ENCODE results near the gene ESCO1. TPM values are rescaled to one million over a fixed set of nuclear protein-coding genes. Genes with fewer than 3 reads are reported as not detected.

The ESCO1 gene
- total and polyA plus RNA-seq, 7 donors: 9.9 to 26.7 (median 13.4) TPM

GRCh38 chr18:21489119-21489750, 111.3 kb downstream of the ESCO1 start:
- Histone ChIP-seq H3K4me1 (peaks cover 20% of the 10 kb centered on the region), H3K9me3 (no peaks in the 10 kb centered on the region), H3K36me3 (ENCODE audit: insufficient read depth in 1 of 2, low read depth in 1 of 2) (no peaks in the 10 kb centered on the region), H3K4me3 (no peak overlapping the region), H3K27me3 (ENCODE audit: insufficient read depth in 3 of 3, low read length in 2 of 3) (no peaks in the 10 kb centered on the region), H3K27ac (peak overlapping the region; percentile 89)
- TF ChIP-seq, protein P1, sequence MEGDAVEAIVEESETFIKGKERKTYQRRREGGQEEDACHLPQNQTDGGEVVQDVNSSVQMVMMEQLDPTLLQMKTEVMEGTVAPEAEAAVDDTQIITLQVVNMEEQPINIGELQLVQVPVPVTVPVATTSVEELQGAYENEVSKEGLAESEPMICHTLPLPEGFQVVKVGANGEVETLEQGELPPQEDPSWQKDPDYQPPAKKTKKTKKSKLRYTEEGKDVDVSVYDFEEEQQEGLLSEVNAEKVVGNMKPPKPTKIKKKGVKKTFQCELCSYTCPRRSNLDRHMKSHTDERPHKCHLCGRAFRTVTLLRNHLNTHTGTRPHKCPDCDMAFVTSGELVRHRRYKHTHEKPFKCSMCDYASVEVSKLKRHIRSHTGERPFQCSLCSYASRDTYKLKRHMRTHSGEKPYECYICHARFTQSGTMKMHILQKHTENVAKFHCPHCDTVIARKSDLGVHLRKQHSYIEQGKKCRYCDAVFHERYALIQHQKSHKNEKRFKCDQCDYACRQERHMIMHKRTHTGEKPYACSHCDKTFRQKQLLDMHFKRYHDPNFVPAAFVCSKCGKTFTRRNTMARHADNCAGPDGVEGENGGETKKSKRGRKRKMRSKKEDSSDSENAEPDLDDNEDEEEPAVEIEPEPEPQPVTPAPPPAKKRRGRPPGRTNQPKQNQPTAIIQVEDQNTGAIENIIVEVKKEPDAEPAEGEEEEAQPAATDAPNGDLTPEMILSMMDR (IDR thresholded peaks at IDR 0.05): peak; percentile 74
- peak; percentile 48 to 78 (median 69) for ATAC-seq
- WGBS, 3 donors: 44 to 61% (median 47%) methylated on average over 6 of the region's 6 CpGs
- intact Hi-C loops (cut with DNase I): loop anchor here in 1 of 2 donors (10.0 kb wide), 1 partner anchor 466 kb away; no protein-coding TSS in a partner anchor
- DNase-seq: no peak

GRCh38 chr18:21486905-21487437, 113.5 kb downstream of the ESCO1 start:
- intact Hi-C loops (cut with DNase I): loop anchor here in 1 of 2 donors (10.0 kb wide), 1 partner anchor 468 kb away; no protein-coding TSS in a partner anchor
- DNase-seq: no peak
- 27 to 41% (median 28%) methylated on average over 3 of the region's 3 CpGs for WGBS, 3 donors

DNA sequence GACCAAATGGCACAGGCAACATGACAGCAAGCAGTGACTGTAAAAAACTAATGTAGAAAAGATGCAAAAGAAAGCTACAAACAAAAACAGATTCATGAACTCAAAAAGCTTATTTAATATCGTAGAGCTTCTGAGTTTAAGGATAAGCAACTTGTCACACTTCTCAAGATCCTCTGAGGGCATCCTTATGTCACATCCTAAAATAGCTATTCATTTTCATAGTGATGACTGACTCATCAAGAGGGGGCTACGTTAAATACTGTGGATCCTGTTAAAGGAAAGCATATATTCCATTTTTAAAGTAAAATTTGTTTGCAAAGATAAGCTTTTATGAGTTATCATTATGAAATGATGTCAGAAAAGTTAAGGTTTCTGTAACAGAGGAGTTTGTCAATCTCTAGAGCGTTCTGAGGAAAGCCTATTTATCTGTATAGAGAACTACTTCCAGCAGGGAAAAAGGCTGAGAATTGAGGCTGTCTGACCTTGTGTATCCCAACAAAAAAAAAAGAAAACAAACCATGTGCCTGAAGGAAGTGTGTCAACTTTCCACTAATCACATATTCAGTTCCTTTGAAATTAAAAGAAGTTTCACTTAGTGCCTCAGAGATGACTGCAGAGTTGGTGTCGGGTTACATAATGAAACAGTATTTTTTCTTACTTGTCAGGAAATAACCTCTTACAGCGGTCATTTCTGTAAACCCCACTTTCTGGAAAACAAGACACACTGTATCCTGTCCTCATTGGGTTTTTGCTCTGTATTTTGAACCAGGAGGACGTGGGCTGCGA, 115.5 kb downstream of the ESCO1 start:
- peaks cover 32% of the 10 kb centered on the region for H3K4me1 ChIP-seq
- peak overlapping the region; percentile 33 for H3K4me3 ChIP-seq
- DNase-seq (no peak), ATAC-seq (peak; percentile 56 to 76 (median 71))
- no peaks in the 10 kb centered on the region for H3K9me3 ChIP-seq
- intact Hi-C loops (cut with DNase I): loop anchor here in 1 of 2 donors (2.0 to 10.0 kb wide), 2 partner anchors 34 to 470 kb away; no protein-coding TSS in a partner anchor
- TF ChIP-seq, protein P1 (IDR thresholded peaks at IDR 0.05): no peak
- WGBS, 3 donors: 50 to 57% (median 52%) methylated on average over 7 of the region's 7 CpGs
- no peaks in the 10 kb centered on the region for H3K27me3 ChIP-seq (ENCODE audit: insufficient read depth in 3 of 3, low read length in 2 of 3)
- peak overlapping the region; percentile 89 for H3K27ac ChIP-seq
- H3K36me3 ChIP-seq (ENCODE audit: insufficient read depth in 1 of 2, low read depth in 1 of 2): no peaks in the 10 kb centered on the region

More at GRCh38 chr18:21486905-21487437, 113.5 kb downstream of the ESCO1 start:
- TF ChIP-seq, protein P1 (IDR thresholded peaks at IDR 0.05): no peak
- no peaks in the 10 kb centered on the region for H3K27me3 ChIP-seq (ENCODE audit: insufficient read depth in 3 of 3, low read length in 2 of 3)
- no peak overlapping the region for H3K4me3 ChIP-seq
- no peaks in the 10 kb centered on the region for H3K36me3 ChIP-seq (ENCODE audit: insufficient read depth in 1 of 2, low read depth in 1 of 2)
- peaks cover 29% of the 10 kb centered on the region for H3K4me1 ChIP-seq
- ATAC-seq: peak; percentile 67 to 77 (median 72)
- H3K9me3 ChIP-seq: no peaks in the 10 kb centered on the region
- H3K27ac ChIP-seq: peak overlapping the region; percentile 89

- no peak for DNase-seq
- Histone ChIP-seq H3K4me1 (peaks cover 32% of the 10 kb centered on the region), H3K4me3 (no peak overlapping the region), H3K27ac (peak overlapping the region; percentile 89), H3K27me3 (ENCODE audit: insufficient read depth in 3 of 3, low read length in 2 of 3) (no peaks in the 10 kb centered on the region), H3K9me3 (no peaks in the 10 kb centered on the region), H3K36me3 (ENCODE audit: insufficient read depth in 1 of 2, low read depth in 1 of 2) (no peaks in the 10 kb centered on the region)
- no peak for ATAC-seq
- intact Hi-C loops (cut with DNase I): loop anchor here in 1 of 2 donors (10.0 kb wide), 1 partner anchor 472 kb away; no protein-coding TSS in a partner anchor
- 24 to 55% (median 30%) methylated on average over 5 of the region's 5 CpGs for WGBS, 3 donors
- TF ChIP-seq, protein P1 (IDR thresholded peaks at IDR 0.05): no peak
Measured at GRCh38 chr18:21483051-21483450, 117.5 kb downstream of the ESCO1 start.
